ENCODE data around the gene OR4K15. TPM values are rescaled to one million over a fixed set of nuclear protein-coding genes. Genes with fewer than 3 reads are reported as not detected.
"Not testable (repeated sequence)": the region's sequence is repeated elsewhere in the genome, so short reads cannot be mapped to it uniquely, and the experiment has no call there.

Gene OR4K15, protein sequence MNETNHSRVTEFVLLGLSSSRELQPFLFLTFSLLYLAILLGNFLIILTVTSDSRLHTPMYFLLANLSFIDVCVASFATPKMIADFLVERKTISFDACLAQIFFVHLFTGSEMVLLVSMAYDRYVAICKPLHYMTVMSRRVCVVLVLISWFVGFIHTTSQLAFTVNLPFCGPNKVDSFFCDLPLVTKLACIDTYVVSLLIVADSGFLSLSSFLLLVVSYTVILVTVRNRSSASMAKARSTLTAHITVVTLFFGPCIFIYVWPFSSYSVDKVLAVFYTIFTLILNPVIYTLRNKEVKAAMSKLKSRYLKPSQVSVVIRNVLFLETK
- total RNA-seq, result not detected in 2 replicates

- Histone ChIP-seq H3K4me3 (ENCODE audit: low read depth, low read length) (no peak within 1 kb of the TSS), H3K36me3 (ENCODE audit: control insufficient read depth, insufficient read depth, low read length) (no peaks in the 10 kb centered on the region), H3K27me3 (ENCODE audit: control insufficient read depth, insufficient read depth, low read length) (no peaks in the 10 kb centered on the region)
- DNase-seq (ENCODE audit: low read depth), result no peak
- TF ChIP-seq CTCF (IDR thresholded peaks at IDR 0.05; ENCODE audit: insufficient read depth, low read length, poor library complexity, severe bottlenecking), result no peak
Observed at GRCh38 chr14:19975291-19975690, at the start of gene OR4K15. OR4K15 (plus strand) TSS chr14:19975591; CDS start chr14:19975591, 0 bp downstream.

- no peaks in the 10 kb centered on the region for H3K27me3 ChIP-seq (ENCODE audit: control insufficient read depth, insufficient read depth, low read length)
- H3K36me3 ChIP-seq (ENCODE audit: control insufficient read depth, insufficient read depth, low read length), result no peaks in the 10 kb centered on the region
- TF ChIP-seq CTCF (IDR thresholded peaks at IDR 0.05; ENCODE audit: insufficient read depth, low read length, poor library complexity, severe bottlenecking), result no peak
- no peak within 1 kb of the TSS for H3K4me3 ChIP-seq (ENCODE audit: low read depth, low read length)
- DNase-seq (ENCODE audit: low read depth), result no peak
Observed at GRCh38 chr14:19930617-19931016, 44.8 kb upstream of the OR4K15 start, which contains the start of gene OR4K1. OR4K1 (plus strand) TSS chr14:19930917; CDS start chr14:19935667, 4,750 bp downstream.

DNA sequence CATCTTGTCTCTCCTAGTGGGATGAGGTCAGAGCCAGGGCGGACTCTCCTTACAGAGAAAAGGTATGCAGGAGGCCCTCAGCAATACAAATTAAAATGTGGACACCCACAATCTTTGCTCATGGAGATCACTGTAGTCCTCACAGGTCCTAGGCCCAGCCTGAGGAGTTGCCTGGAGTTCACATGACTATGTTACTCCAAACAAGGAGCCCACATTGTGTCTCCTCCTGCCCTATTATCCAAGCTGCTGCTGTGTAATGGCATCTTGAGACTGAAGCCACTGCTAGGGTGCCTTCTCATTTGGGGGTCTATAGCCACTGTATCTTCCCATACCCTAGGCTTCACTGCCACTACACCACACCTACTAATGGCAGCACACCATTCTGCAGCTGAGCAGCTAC lies 33.7 kb upstream of the OR4K15 start:
- Histone ChIP-seq H3K36me3 (ENCODE audit: control insufficient read depth, insufficient read depth, low read length) (no peaks in the 10 kb centered on the region), H3K4me3 (ENCODE audit: low read depth, low read length) (no peak overlapping the region), H3K27me3 (ENCODE audit: control insufficient read depth, insufficient read depth, low read length) (no peaks in the 10 kb centered on the region)
- DNase-seq (ENCODE audit: low read depth), result no peak
- TF ChIP-seq CTCF (IDR thresholded peaks at IDR 0.05; ENCODE audit: insufficient read depth, low read length, poor library complexity, severe bottlenecking), result no peak

DNA sequence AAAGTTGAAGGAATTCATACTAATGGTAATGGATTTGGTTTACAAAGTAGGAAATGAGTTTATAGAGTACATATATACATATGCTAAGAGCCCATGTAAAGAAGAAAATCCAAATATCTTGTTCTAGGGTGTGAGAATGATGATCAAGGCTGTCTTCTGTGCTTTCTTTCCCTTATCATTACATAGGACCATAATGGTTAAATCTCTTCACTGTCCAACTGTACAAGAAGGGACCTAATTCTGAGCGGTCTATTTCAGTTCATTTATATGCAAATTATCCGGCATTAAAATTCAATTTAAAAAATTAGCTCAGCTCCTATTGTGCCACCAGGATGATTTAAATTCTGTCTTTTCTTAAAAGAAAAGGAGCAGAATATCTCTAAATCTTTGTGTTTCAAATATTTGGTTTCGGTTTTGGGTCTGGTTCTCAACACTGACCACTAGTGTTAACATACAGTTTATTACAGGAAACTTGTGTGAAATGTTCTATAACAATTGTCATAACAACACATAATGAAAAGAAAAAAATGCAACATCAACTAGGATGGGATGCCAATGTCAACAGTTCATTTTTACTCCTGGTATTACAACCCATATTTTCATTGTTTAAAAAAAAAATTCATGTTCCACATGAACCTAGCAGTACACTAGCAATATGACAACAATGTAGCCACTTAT lies 27.8 kb upstream of the OR4K15 start:
- DNase-seq (ENCODE audit: low read depth), result no peak
- Histone ChIP-seq H3K4me3 (ENCODE audit: low read depth, low read length) (no peak overlapping the region), H3K36me3 (ENCODE audit: control insufficient read depth, insufficient read depth, low read length) (no peaks in the 10 kb centered on the region), H3K27me3 (ENCODE audit: control insufficient read depth, insufficient read depth, low read length) (no peaks in the 10 kb centered on the region)
- no peak for TF ChIP-seq CTCF (IDR thresholded peaks at IDR 0.05; ENCODE audit: insufficient read depth, low read length, poor library complexity, severe bottlenecking)

GRCh38 chr14:19949218-19949617 lies 26.2 kb upstream of the OR4K15 start:
- no peak for DNase-seq (ENCODE audit: low read depth)
- no peak overlapping the region for H3K4me3 ChIP-seq (ENCODE audit: low read depth, low read length)
- H3K27me3 ChIP-seq (ENCODE audit: control insufficient read depth, insufficient read depth, low read length), result no peaks in the 10 kb centered on the region
- no peaks in the 10 kb centered on the region for H3K36me3 ChIP-seq (ENCODE audit: control insufficient read depth, insufficient read depth, low read length)
- no peak for TF ChIP-seq CTCF (IDR thresholded peaks at IDR 0.05; ENCODE audit: insufficient read depth, low read length, poor library complexity, severe bottlenecking)

GRCh38 chr14:19969735-19970134 lies 5.7 kb upstream of the OR4K15 start:
- H3K4me3 ChIP-seq (ENCODE audit: low read depth, low read length); H3K27me3 ChIP-seq (ENCODE audit: control insufficient read depth, insufficient read depth, low read length); H3K36me3 ChIP-seq (ENCODE audit: control insufficient read depth, insufficient read depth, low read length); DNase-seq (ENCODE audit: low read depth): not testable (repeated sequence)

Measured in kidney epithelial cell (primary cell).